Measurements from ENCODE around the gene PCED1B. TPM values are rescaled to one million over a fixed set of nuclear protein-coding genes. Genes with fewer than 3 reads are reported as not detected.
"Not testable (repeated sequence)": the region's sequence is repeated elsewhere in the genome, so short reads cannot be mapped to it uniquely, and the experiment has no call there.

PCED1B gene
- total RNA-seq, 4 donors from 2014 or later: 1.2 to 2.5 (median 2.3) TPM; not detected in 1

DNA sequence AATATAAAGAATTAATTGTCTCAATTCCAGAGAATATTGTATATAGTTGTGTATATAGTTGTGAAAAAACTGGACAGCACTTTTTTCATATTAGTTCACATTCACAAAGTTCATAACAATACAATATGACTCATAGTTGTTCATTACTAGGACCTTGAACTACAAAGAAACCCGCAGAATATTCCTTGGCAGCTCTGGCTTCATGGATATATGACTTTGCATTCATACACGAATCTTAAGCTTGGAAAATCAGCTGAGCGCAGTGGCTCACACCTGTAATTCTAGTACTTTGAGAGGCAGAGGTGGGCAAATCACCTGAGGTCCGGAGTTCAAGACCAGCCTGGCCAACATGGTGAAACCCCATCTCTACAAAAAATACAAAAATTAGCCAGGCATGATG lies 38.1 kb upstream of the PCED1B start:
- Histone ChIP-seq H3K27me3 (no peaks in the 10 kb centered on the region), H3K4me1 (peaks cover 0 to 8% (median 0%) of the 10 kb centered on the region in 3 donors), H3K36me3 (no peaks in the 10 kb centered on the region), H3K27ac (no peak overlapping the region), H3K9me3 (no peaks in the 10 kb centered on the region), H3K4me3 (no peak overlapping the region)
- intact Hi-C loops (cut with DNase I): no loop called here
- no peak for TF ChIP-seq CTCF (IDR thresholded peaks at IDR 0.05)
- TF ChIP-seq POLR2A (IDR thresholded peaks at IDR 0.05): no peak
- no peak for DNase-seq
- WGBS, 2 donors: 81 to 90% methylated on average over 3 to 4 of the region's 4 CpGs

DNA sequence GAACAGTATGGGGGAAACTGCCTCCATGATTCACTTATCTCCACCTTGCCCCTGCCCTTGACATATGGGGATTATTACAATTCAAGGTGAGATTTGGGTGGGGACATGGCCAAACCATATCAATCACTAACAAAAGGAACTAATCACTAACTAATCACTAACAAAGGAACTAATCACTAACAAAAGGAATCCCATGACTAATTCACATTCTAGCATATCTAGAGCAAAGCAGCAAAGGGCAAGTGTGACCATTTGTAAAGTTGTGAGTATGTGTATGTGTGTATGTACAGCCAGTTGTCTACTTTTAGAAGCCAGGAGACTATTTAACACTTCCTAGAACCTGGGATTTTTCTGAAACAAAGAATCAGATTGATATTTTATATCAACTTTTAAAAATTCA lies 30.9 kb upstream of the PCED1B start:
- TF ChIP-seq POLR2A (IDR thresholded peaks at IDR 0.05): no peak
- intact Hi-C loops (cut with DNase I): no loop called here

GRCh38 chr12:47051291-47051690 lies 28.1 kb upstream of the PCED1B start:
- intact Hi-C loops (cut with DNase I); H3K27ac ChIP-seq; H3K4me3 ChIP-seq; DNase-seq; H3K27me3 ChIP-seq; H3K4me1 ChIP-seq; H3K36me3 ChIP-seq: not testable (repeated sequence)
- peaks cover 0 to 19% (median 15%) of the 10 kb centered on the region in 3 donors for H3K9me3 ChIP-seq
- WGBS, 2 donors: 67 to 78% methylated on average over 3 of the region's 3 CpGs

More for the DNA sequence above, 30.9 kb upstream of the PCED1B start:
- H3K27me3 ChIP-seq: no peaks in the 10 kb centered on the region
- no peaks in the 10 kb centered on the region for H3K4me1 ChIP-seq
- no peak overlapping the region for H3K27ac ChIP-seq
- H3K36me3 ChIP-seq: no peaks in the 10 kb centered on the region
- peaks cover 0 to 19% (median 15%) of the 10 kb centered on the region in 3 donors for H3K9me3 ChIP-seq
- no peak overlapping the region for H3K4me3 ChIP-seq
- no peak for DNase-seq

DNA sequence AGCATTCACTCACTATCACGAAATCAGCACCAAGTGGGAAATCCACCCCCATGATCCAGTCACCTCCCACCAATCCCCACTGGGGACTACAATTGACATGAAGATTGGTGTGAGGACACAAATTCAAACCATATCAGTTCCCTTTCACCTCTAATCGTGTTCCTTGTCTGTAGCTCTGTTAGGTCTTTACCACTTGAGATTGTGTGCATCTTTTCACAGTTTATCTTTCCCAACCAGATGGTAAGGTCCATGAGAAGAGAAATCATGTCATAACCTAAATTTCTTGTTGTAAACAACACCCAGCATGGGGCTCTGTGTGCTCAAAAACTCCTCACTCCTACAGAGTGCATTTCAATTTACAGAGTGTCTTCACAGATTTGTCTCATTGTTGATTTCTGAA lies 27.1 kb upstream of the PCED1B start:
- Histone ChIP-seq H3K4me1 (no peaks in the 10 kb centered on the region), H3K27me3 (no peaks in the 10 kb centered on the region), H3K27ac (no peak overlapping the region), H3K36me3 (no peaks in the 10 kb centered on the region), H3K4me3 (no peak overlapping the region), H3K9me3 (peaks cover 0 to 19% (median 15%) of the 10 kb centered on the region in 3 donors)
- WGBS, 2 donors: 80 to 85% methylated on average over 2 of the region's 2 CpGs
- no peak for DNase-seq
- TF ChIP-seq CTCF (IDR thresholded peaks at IDR 0.05) (no peak), POLR2A (IDR thresholded peaks at IDR 0.05) (no peak)
- intact Hi-C loops (cut with DNase I): no loop called here

- no peak for DNase-seq
- Histone ChIP-seq H3K36me3 (no peaks in the 10 kb centered on the region), H3K4me3 (no peak overlapping the region), H3K9me3 (peaks cover 0 to 19% (median 15%) of the 10 kb centered on the region in 3 donors), H3K27ac (no peak overlapping the region), H3K4me1 (no peaks in the 10 kb centered on the region), H3K27me3 (no peaks in the 10 kb centered on the region)
- intact Hi-C loops (cut with DNase I): no loop called here
- no peak for TF ChIP-seq POLR2A (IDR thresholded peaks at IDR 0.05)
- TF ChIP-seq CTCF (IDR thresholded peaks at IDR 0.05): no peak
These were observed 25.5 kb upstream of the PCED1B start for GRCh38 chr12:47053961-47054360.

- DNase-seq: no peak
- TF ChIP-seq CTCF (IDR thresholded peaks at IDR 0.05) (no peak), POLR2A (IDR thresholded peaks at IDR 0.05) (no peak)
- Histone ChIP-seq H3K9me3 (peaks cover 0 to 19% (median 15%) of the 10 kb centered on the region in 3 donors), H3K27ac (no peak overlapping the region), H3K36me3 (no peaks in the 10 kb centered on the region), H3K4me3 (no peak overlapping the region), H3K27me3 (no peaks in the 10 kb centered on the region), H3K4me1 (no peaks in the 10 kb centered on the region)
- intact Hi-C loops (cut with DNase I): no loop called here
- 66 to 78% methylated on average over 4 of the region's 4 CpGs for WGBS, 2 donors
These were observed 24.8 kb upstream of the PCED1B start for GRCh38 chr12:47054659-47055058.

DNA sequence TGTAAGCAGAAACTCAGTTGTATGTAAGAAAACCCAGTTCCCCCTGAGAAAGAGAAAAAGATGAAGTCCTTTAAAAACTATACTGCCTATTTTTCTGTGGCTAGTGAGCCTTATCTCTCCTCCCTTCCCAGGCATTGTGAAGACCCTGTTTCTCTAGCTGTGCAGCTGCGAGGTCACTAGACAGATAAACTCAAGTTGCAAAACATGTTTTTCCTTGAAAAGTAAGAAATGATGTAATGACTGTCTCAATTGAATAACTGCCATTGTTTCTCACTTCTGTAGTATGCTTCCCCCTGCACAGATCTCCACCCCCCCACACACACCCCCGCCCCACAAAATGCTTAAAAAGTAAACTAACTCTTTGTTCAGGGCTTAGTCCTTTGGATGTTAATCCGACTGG lies 23.6 kb upstream of the PCED1B start:
- intact Hi-C loops (cut with DNase I); H3K4me1 ChIP-seq; H3K27me3 ChIP-seq; DNase-seq; H3K36me3 ChIP-seq; H3K4me3 ChIP-seq; H3K27ac ChIP-seq: not testable (repeated sequence)
- H3K9me3 ChIP-seq: peaks cover 0 to 13% (median 10%) of the 10 kb centered on the region in 3 donors
- 55 to 64% methylated on average over 1 to 3 of the region's 3 CpGs for WGBS, 2 donors

DNA sequence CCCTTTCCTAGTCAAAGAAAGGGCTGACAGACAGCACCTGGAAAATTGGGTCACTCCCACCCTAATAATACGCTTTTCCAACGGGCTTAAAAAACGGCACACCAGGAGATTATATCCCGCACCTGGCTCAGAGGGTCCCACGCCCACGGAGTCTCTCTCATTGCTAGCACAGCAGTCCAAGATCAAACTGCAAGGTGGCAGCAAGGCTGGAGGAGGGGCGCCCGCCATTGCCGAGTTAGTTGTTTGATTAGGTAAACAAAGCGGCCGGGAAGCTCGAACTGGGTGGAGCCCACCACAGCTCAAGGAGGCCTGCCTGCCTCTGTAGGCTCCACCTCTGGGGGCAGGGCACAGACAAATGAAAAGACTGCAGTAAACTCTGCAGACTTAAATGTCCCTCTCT lies 22.5 kb upstream of the PCED1B start:
- H3K4me1 ChIP-seq; DNase-seq; H3K27ac ChIP-seq; H3K9me3 ChIP-seq; intact Hi-C loops (cut with DNase I); H3K27me3 ChIP-seq; H3K36me3 ChIP-seq; H3K4me3 ChIP-seq: not testable (repeated sequence)
- WGBS, 2 donors: 80 to 85% methylated on average over 1 to 11 of the region's 12 CpGs

- DNase-seq; H3K36me3 ChIP-seq; H3K4me1 ChIP-seq; H3K27me3 ChIP-seq; H3K9me3 ChIP-seq; intact Hi-C loops (cut with DNase I); H3K27ac ChIP-seq; H3K4me3 ChIP-seq: not testable (repeated sequence)
- WGBS, 2 donors: 83 to 85% methylated on average over 1 to 2 of the region's 2 CpGs
These were observed 20.8 kb upstream of the PCED1B start for GRCh38 chr12:47058640-47059039.
